ENCODE data around the gene MAP3K4. TPM values are rescaled to one million over a fixed set of nuclear protein-coding genes. Genes with fewer than 3 reads are reported as not detected.

The MAP3K4 gene
- polyA plus RNA-seq (ENCODE audit: insufficient read length in 3 of 3): 10 to 100 TPM; 34.6 to 38.4 (median 36.7) TPM

DNA sequence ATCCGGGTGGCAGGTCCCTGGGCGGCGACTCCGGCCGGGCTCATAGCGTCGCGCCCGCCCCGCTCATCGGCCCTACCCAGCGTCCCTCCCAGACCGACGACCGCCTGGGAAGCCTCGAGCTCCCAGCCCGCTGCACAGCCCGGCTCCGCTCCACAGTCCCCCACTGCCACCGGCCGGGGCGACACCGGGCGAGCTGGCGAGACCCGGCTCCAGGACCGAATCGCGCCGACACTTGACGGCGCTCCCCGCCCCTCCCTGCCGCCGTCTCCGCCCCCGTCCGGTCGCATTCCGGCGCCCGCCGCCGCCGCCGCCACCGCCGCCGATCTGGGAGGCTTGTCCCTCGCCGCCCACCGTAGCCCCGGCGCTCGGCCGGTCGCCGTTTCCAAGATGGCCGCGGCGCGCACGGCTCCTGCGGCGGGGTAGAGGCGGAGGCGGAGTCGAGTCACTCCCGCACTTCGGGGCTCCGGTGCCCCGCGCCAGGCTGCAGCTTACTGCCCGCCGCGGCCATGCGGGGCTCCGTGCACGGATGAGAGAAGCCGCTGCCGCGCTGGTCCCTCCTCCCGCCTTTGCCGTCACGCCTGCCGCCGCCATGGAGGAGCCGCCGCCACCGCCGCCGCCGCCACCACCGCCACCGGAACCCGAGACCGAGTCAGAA lies at the start of gene MAP3K4:
Gene MAP3K4, plus strand, starts transcription at position 364 of the 655 bp plus-strand sequence. Its CDS starts 163 bp downstream, at position 527.
- peak in 2 of 3 donors; percentile 55 to 61 for DNase-seq (ENCODE audit: low read depth in 3 of 3, low spot score in 2 of 3)

- no peak for DNase-seq (ENCODE audit: low read depth in 3 of 3, low spot score in 2 of 3)
Measured at GRCh38 chr6:160943997-160944396, 47.6 kb upstream of the MAP3K4 start.

GRCh38 chr6:160945516-160946177 lies 45.9 kb upstream of the MAP3K4 start:
- no peak for DNase-seq (ENCODE audit: low read depth in 3 of 3, low spot score in 2 of 3)

DNA sequence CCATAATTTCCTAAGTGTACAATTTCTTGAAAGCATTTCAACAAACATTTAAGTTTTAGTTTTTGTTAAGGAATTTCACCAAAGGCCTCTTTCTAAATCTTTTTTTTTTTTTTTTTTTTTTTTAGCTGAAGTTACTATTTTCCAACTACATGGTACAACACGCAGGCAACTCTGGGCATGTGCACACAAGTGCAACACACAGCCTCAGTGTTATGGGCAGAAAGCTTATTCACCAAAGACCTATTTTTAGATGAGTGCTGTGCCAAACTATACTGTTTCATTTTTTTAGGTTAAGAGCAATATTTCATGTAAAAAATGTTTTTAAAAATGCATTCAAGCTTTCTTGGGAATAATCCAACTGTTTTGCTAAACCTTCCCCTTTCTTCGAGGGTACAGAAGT lies 42.0 kb upstream of the MAP3K4 start:
- no peak for DNase-seq (ENCODE audit: low read depth in 3 of 3, low spot score in 2 of 3)

- no peak for DNase-seq (ENCODE audit: low read depth in 3 of 3, low spot score in 2 of 3)
Measured at GRCh38 chr6:160950507-160950906, 41.1 kb upstream of the MAP3K4 start.

- DNase-seq (ENCODE audit: low read depth in 3 of 3, low spot score in 2 of 3): no peak
Measured at GRCh38 chr6:160951187-160952030, 40.2 kb upstream of the MAP3K4 start.

GRCh38 chr6:160952633-160953281 lies 38.8 kb upstream of the MAP3K4 start:
- DNase-seq (ENCODE audit: low read depth in 3 of 3, low spot score in 2 of 3): no peak

- DNase-seq (ENCODE audit: low read depth in 3 of 3, low spot score in 2 of 3): no peak
Measured at GRCh38 chr6:160955508-160956295, 35.9 kb upstream of the MAP3K4 start.

DNA sequence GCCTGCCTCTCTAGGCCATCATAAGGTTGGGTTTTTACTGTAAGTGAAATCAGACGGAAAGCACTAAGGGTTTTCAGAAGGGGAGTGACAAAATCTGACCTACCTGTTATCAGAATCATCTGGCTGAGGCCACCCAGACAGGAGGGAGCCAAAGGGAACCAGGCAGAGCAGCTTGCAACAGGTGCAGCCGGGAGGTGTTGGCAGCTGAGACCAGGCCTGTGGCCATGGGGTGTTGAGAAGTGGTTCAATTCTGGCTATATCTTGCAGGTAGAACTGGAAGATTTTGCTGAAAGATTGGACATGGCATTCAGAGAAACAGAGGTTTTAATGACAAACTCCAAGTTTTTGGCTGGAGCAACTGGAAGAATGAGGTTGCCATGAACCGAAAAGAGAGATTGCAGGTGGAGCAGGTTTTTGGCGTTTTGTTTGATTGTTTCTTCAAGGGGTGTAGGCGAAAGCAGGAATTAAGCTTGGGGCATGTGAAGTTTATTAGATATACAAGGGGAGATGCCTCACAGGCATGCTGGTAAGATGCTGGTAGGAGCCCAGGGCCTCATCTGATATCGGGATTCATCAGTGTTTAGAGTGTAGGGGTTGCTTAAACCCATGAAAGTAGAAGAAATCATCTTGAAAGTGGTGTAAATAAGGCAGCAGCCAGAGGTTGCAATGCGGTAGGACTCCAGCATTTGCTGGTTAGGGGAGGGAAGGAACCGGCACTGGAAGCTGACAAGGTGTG lies 35.1 kb upstream of the MAP3K4 start:
- no peak for DNase-seq (ENCODE audit: low read depth in 3 of 3, low spot score in 2 of 3)

GRCh38 chr6:160959726-160960435 lies 31.7 kb upstream of the MAP3K4 start:
- no peak for DNase-seq (ENCODE audit: low read depth in 3 of 3, low spot score in 2 of 3)

DNA sequence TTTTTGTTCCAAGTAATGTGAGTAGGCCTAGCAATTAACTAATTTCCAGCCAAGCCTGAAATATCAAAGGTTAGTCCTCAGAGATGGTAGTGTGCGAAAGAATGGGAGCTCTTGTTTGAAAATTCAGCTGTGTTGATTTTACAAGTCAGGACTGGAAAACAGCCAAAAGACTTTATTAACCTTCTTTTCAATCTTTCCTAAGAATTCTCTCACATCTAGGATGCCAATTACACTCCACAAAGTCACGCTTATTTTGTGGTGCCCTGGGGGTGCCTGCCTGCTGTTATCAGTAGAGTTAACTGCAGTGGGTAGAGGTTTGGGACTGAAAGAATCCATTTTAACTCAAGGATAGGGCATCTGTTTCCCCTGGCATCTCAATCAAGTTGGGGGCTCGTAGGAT lies 30.7 kb upstream of the MAP3K4 start:
- no peak for DNase-seq (ENCODE audit: low read depth in 3 of 3, low spot score in 2 of 3)

- no peak for DNase-seq (ENCODE audit: low read depth in 3 of 3, low spot score in 2 of 3)
Measured at GRCh38 chr6:160962835-160963623, 28.5 kb upstream of the MAP3K4 start.

DNA sequence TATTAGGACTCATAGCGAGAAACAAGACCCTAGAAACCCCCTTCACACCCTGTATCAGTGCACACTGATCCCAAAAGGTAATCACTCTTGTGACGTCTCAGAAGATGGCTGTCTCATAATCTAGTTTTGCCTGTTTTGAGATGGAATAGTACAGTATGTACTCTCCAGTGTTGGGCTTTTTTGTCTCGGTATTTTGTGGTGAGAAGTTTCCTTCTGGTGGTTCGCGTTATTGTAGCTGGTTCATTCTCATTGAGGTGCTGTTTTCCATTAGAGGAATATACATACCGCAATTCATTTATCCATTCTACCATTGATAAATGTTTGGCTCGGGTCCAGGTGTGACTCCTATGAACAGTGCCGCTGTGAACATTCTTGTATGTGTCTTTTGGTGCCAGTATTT lies 27.9 kb upstream of the MAP3K4 start:
- DNase-seq (ENCODE audit: low read depth in 3 of 3, low spot score in 2 of 3): no peak

DNA sequence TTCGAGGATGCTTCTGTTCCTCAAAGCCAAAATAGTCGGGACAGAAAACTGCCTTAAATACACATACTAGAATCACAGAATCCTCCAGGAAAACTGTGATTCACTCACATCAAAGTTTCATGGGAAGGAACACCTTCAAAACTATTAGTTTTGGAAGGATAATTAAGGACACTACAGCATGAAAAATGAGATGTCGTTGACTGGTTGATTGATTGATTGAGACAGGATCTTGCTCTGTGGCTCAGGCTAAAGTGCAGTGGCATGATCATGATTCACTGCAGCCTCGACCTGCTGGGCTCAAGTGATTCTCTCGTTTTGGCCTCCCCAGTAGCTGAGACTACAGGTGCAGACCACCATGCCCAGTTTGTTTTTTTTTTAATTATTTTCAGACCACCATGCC lies 25.7 kb upstream of the MAP3K4 start:
- no peak for DNase-seq (ENCODE audit: low read depth in 3 of 3, low spot score in 2 of 3)

DNA sequence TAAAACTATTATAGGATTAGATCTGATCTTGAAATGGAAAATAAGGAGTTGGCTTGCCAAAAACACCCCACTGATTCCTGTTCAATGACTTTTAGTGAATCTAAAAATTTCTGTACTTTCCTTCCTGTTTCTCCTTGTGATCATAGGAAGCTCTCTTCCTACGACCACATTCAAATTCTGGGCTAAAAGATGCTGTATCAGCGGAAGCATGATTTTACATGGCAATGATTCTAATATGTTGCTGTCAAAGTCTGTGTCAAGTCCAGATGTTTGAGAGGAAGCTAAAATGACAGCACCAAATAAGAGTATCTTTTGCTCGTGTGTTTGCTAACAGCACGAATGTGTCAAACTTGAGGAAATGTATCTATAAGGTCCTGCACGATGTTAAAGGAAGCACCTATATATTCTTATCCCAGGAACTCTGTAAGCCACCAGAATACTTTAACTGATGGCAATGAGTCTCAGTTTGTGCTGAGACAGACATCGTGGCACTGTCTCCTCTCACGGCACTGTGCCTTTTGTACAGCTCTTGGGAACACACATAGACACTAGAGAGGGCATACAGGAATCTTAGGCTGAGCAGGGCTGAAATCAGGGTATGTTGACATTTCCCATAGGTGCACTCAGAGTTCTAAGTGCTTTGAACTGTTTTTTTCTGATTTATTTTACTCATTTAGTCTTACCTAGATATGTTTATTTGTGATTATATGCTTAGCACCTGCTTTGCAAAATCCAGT lies 24.9 kb upstream of the MAP3K4 start:
- DNase-seq (ENCODE audit: low read depth in 3 of 3, low spot score in 2 of 3): no peak

GRCh38 chr6:160967351-160967750 lies 24.2 kb upstream of the MAP3K4 start:
- no peak for DNase-seq (ENCODE audit: low read depth in 3 of 3, low spot score in 2 of 3)

GRCh38 chr6:160967833-160968232 lies 23.7 kb upstream of the MAP3K4 start:
- no peak for DNase-seq (ENCODE audit: low read depth in 3 of 3, low spot score in 2 of 3)

All from right renal cortex interstitium (tissue), 3 donors.